ENCODE results near the gene CAST.
A peak's percentile ranks its signal among the peaks of the same experiment; 100 is the strongest.

Gene CAST

DNA sequence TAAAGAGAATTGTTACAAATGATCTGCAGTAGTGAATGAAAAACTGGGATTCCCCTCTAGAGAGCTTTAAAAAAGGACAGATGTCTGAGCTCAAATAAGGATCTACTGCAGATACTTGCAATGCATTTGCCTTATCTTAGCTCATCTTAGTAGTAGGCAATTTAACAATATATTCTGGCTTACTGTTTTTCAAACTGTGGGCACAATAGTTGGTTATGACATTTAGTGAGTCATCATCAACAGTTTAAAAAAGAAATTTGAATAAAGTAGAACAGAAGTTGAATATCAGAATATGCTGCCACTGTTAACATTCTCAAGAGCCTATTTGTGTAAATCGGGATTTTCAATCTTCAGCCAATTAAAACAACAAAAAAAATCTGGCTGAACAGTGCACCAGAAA, 6.7 kb upstream of the CAST start:
- no peak for DNase-seq (ENCODE audit: low read depth)
- in situ Hi-C loops (cut with HindIII; ENCODE audit: low sequenced_read_pairs), result no loop called here
- TF ChIP-seq, protein P1, sequence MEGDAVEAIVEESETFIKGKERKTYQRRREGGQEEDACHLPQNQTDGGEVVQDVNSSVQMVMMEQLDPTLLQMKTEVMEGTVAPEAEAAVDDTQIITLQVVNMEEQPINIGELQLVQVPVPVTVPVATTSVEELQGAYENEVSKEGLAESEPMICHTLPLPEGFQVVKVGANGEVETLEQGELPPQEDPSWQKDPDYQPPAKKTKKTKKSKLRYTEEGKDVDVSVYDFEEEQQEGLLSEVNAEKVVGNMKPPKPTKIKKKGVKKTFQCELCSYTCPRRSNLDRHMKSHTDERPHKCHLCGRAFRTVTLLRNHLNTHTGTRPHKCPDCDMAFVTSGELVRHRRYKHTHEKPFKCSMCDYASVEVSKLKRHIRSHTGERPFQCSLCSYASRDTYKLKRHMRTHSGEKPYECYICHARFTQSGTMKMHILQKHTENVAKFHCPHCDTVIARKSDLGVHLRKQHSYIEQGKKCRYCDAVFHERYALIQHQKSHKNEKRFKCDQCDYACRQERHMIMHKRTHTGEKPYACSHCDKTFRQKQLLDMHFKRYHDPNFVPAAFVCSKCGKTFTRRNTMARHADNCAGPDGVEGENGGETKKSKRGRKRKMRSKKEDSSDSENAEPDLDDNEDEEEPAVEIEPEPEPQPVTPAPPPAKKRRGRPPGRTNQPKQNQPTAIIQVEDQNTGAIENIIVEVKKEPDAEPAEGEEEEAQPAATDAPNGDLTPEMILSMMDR (IDR thresholded peaks at IDR 0.05; ENCODE audit: low read depth, low read length, missing control alignments), result no peak
- no peak overlapping the region for H3K4me3 ChIP-seq (ENCODE audit: low read depth, low read length)

DNA sequence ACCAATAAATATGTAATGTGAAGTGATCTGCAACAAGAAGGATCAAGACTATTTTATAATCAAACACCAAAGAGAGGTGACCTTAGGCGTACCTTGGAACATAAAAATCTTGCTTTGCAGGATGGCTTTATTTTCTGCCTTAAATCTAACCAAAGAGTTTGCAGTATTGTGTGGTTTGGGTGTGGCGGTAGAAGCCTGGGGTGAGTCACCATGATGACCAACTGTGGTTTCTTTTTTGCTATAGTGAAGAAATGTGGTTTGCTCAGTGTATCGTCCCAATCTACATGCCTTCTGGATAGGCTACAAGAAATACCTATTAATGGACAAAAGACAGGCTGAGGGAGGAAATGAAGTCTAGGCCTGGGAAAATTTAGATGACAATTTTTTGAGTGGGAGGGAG, 5.1 kb upstream of the CAST start:
- in situ Hi-C loops (cut with HindIII; ENCODE audit: low sequenced_read_pairs), result no loop called here
- no peak overlapping the region for H3K4me3 ChIP-seq (ENCODE audit: low read depth, low read length)
- TF ChIP-seq, protein P1 (IDR thresholded peaks at IDR 0.05; ENCODE audit: low read depth, low read length, missing control alignments), result no peak
- DNase-seq (ENCODE audit: low read depth), result peak; percentile 92

DNA sequence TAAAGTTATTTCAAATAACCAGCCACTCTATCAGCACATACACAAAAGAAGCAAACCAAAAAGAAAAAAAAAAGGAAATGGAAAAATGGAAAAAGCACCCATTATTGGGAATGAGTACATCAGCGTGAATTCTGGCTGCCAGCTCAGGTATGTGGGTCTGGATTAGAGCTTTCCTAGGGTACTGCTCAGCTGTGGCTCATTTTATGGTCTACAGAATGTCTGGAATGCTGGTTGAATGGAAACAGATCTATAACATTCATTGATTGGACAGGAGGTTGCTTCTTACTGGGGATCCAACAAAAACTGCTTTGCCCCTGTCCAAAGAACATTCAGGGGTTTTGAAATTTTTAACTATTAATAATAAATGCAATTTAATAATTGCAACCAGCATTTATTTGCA, 3.9 kb upstream of the CAST start:
- TF ChIP-seq, protein P1 (IDR thresholded peaks at IDR 0.05; ENCODE audit: low read depth, low read length, missing control alignments), result no peak
- no peak for DNase-seq (ENCODE audit: low read depth)
- no peak overlapping the region for H3K4me3 ChIP-seq (ENCODE audit: low read depth, low read length)
- in situ Hi-C loops (cut with HindIII; ENCODE audit: low sequenced_read_pairs), result no loop called here

DNA sequence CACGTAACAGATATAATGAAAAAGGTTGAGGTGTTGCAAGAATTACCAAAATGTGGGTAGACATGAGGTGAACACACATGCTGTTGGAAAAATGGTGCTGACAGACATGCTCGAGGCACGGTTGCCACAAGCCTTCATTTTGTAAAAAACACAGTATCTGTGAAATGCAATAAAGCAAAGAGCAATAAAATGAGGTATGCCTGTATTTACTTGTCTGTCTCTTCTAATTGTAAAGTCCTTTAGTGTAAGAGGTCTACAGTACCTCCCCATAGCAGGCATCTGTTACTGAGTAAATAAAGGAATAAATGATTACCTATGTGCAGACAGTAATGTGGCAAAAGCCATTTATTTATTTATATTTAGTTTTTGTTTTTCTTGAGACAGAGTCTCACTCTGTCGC, 3.0 kb upstream of the CAST start:
- in situ Hi-C loops (cut with HindIII; ENCODE audit: low sequenced_read_pairs), result no loop called here
- TF ChIP-seq, protein P1 (IDR thresholded peaks at IDR 0.05; ENCODE audit: low read depth, low read length, missing control alignments), result no peak
- H3K4me3 ChIP-seq (ENCODE audit: low read depth, low read length), result no peak overlapping the region
- DNase-seq (ENCODE audit: low read depth), result no peak

DNA sequence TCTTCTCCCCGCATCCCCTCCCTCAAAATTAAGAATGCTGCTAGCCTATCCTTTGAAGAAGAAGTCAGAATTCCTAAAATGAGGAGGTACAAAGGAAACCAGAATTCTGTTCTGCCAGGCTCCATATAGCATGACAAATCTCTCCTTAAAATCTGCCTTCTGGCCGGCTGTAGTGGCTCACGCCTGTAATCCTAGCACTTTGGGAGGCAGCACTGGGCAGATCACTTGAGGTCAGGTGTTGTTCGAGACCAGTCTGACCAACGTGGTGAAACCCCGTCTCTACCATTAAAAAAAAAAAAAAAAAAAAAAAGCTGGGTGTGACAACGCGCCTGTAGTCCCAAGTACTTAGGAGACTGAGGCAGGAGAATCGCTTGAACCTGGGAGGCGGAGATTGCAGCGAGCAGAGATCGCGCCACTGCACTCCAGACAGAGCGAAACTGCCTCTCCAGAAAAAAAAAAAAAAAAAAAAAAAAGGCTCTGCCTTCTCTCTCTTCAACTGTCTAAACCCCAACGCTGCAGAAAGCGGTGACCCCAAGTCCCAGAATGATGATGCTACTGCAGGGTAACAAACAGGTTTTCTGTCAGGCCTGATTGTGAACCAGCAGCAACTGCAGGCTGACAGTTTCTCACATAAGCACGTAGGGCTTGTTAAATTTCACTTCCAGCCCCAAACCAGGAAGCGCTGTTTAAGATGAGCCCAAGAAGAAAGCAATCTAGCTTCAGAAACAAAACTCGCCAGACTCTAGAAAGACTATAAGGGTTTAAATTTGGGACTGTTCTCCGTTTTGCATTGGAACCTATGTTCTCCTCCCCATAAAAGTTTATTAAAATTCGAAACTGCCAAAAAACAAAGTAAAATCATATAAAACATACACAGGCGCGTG, 963 bp upstream of the CAST start:
- peak overlapping the region; percentile 93 for H3K4me3 ChIP-seq (ENCODE audit: low read depth, low read length)
- in situ Hi-C loops (cut with HindIII; ENCODE audit: low sequenced_read_pairs), result no loop called here
- TF ChIP-seq, protein P1 (IDR thresholded peaks at IDR 0.05; ENCODE audit: low read depth, low read length, missing control alignments), result no peak
- DNase-seq (ENCODE audit: low read depth), result no peak

DNA sequence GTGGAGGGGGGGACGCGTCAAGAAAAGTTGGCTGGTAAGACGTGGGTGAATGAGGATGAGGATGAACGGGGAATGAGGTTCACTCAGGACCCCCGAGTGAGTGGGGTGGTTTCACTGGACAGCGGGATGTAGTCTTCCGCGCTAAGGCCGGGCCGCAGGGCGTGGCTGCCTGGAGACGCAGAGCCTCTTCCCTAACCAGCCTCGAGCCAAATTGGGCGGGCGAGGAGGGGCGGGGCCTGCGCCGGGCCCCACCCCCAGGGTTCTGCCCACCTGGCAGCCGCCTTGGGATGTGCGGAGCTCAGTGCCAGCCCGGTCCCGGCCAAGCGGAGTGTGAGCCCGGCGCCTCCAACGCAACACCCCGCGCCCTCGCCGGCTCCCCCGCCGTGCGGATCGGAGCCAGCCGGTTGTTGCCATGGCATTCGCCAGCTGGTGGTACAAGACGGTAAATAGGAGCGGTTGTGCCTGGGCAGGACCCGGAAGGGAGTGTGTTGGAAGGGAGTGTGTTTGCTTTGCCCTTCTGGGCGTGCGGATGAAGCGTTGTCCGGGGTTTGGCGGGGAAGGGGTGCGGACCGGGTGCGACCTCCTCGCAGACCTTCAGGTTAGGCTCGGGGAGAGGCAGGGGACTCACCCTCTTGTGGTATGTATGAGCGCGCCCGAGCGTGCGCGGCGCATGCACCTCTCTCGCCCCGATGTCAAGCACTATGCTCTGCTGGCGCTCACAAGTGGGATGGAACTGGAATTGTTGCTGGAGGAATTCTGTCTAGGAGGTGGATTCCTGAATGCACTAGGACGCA, 746 bp downstream of the CAST start:
- TF ChIP-seq, protein P1 (IDR thresholded peaks at IDR 0.05; ENCODE audit: low read depth, low read length, missing control alignments), result peak; percentile 5
- peak; percentile 64 for DNase-seq (ENCODE audit: low read depth)
- peak overlapping the region; percentile 93 for H3K4me3 ChIP-seq (ENCODE audit: low read depth, low read length)
- in situ Hi-C loops (cut with HindIII; ENCODE audit: low sequenced_read_pairs), result no loop called here
